ENCODE measurements around the gene ERVH48-1.
"Not testable (repeated sequence)": the region's sequence is repeated elsewhere in the genome, so short reads cannot be mapped to it uniquely, and the experiment has no call there.

ERVH48-1 gene

GRCh38 chr21:42887326-42887725, 38.1 kb downstream of the ERVH48-1 start:
- no peak for TF ChIP-seq CTCF (IDR thresholded peaks at IDR 0.05; ENCODE audit: low read depth, low read length)
- H3K4me3 ChIP-seq (ENCODE audit: low read depth, low read length): no peak overlapping the region
- in situ Hi-C loops (cut with HindIII; ENCODE audit: low sequenced_read_pairs): no loop called here
- no peak for DNase-seq (ENCODE audit: low read depth, low spot score)

- H3K4me3 ChIP-seq (ENCODE audit: low read depth, low read length): no peak overlapping the region
- no peak for DNase-seq (ENCODE audit: low read depth, low spot score)
- in situ Hi-C loops (cut with HindIII; ENCODE audit: low sequenced_read_pairs): no loop called here
- TF ChIP-seq CTCF (IDR thresholded peaks at IDR 0.05; ENCODE audit: low read depth, low read length): no peak
Observed at GRCh38 chr21:42883921-42884320, 41.5 kb downstream of the ERVH48-1 start.

GRCh38 chr21:42880352-42880751, 45.1 kb downstream of the ERVH48-1 start:
- no peak for TF ChIP-seq CTCF (IDR thresholded peaks at IDR 0.05; ENCODE audit: low read depth, low read length)
- in situ Hi-C loops (cut with HindIII; ENCODE audit: low sequenced_read_pairs): no loop called here
- H3K4me3 ChIP-seq (ENCODE audit: low read depth, low read length): peak overlapping the region; percentile 90
- no peak for DNase-seq (ENCODE audit: low read depth, low spot score)

DNA sequence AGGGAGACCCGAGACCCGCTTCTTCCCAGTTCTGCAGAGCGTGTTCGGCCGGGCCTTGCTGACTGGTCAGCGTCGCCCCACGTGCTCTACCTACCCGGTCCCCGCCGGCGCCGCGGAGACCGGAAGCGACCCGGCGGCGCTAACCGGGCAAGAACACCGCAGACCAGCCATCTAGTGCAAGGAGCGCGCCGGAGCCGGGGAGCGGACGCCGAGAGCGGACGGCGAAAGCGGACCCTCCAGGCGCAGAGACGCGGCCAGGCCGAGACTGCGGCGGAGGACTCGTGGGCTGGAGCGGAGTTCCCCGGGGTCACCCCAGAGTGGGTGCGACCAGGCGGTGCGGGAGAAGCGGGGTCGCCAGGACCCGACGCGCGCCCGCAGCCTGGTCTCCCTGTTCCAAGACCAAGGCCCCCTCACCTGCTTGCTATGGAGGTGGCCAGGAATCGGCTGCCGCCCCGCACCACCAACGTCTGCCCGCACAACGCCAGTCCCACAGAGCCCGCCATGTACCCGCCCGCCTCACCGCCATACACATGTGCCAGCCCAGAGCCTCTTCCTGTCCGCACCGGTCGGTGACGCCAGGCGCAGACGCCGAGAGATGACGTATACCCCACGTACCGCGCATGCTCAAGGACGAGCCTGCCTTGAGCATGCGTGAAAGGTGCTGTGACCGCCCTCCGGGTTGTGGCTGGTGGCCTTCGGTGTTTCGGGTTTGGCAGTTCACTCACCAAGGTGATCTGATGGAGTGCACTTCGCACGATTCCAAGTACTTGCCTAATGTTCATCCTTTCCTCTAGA, 46.2 kb downstream of the ERVH48-1 start, which contains the start of gene WDR4:
Gene WDR4 (minus strand): TSS at position 547 of the 795 bp plus-strand sequence. CDS start 44 bp downstream, at position 503.
- peak; percentile 99 for DNase-seq (ENCODE audit: low read depth, low spot score)
- TF ChIP-seq CTCF (IDR thresholded peaks at IDR 0.05; ENCODE audit: low read depth, low read length): no peak
- in situ Hi-C loops (cut with HindIII; ENCODE audit: low sequenced_read_pairs): no loop called here
- peak within 1 kb of the TSS; percentile 90 for H3K4me3 ChIP-seq (ENCODE audit: low read depth, low read length)

DNA sequence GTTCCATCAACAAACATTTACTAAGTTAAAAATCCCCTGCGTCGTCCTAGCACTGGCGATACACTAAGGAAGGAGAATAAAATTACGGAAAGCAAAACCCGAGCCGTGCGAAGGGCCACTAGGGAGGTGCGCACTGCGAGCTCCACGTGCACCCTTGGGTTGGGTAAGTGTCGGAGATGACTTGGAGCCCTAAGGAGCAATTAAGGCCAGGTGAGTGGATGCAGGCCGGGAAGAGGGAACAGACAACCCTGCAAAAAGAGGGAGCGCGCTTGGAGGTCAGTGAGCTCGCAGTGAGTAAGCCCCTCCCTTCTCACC, 46.8 kb downstream of the ERVH48-1 start:
- TF ChIP-seq CTCF (IDR thresholded peaks at IDR 0.05; ENCODE audit: low read depth, low read length): no peak
- no peak for DNase-seq (ENCODE audit: low read depth, low spot score)
- in situ Hi-C loops (cut with HindIII; ENCODE audit: low sequenced_read_pairs): no loop called here
- H3K4me3 ChIP-seq (ENCODE audit: low read depth, low read length): peak overlapping the region; percentile 90

DNA sequence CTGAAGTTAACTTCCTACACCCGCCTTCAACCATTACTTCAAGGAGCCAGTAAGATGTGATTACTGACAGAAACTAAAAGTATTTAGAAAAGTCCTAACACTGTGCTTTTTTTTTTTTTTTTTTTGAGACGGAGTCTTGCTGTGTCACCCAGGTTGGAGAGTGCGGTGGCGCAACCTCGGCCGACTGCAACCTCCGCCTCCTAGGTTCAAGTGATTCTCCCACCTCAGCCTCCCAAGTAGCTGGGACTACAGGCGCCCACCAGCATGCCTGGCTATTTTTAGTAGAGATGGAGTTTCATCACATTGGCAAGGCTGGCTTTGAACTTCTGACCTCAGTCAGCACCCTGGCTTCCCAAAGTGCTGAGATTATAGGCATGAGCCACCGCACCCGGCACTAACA, 49.6 kb downstream of the ERVH48-1 start:
- in situ Hi-C loops (cut with HindIII; ENCODE audit: low sequenced_read_pairs); DNase-seq (ENCODE audit: low read depth, low spot score); H3K4me3 ChIP-seq (ENCODE audit: low read depth, low read length): not testable (repeated sequence)

DNA sequence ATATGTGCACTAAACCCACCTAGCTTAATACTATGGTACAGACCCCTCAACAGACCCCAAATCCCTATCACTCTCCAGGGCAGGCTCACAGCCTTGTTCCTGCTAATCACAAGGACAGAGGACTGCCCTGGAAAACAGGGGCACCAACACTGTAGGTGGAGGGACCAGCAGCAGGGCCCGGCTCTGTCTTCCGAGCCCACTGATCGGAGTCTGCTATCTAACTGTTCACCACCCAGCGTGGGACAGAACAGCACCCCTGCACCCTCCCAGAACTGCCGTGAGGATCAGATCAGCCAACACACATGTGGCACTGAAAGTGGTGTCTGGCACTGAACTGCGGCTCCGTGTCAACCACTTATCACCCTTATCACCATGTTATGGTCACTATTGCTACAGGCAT, 52.3 kb downstream of the ERVH48-1 start:
- no peak for DNase-seq (ENCODE audit: low read depth, low spot score)
- no peak overlapping the region for H3K4me3 ChIP-seq (ENCODE audit: low read depth, low read length)
- no peak for TF ChIP-seq CTCF (IDR thresholded peaks at IDR 0.05; ENCODE audit: low read depth, low read length)
- in situ Hi-C loops (cut with HindIII; ENCODE audit: low sequenced_read_pairs): no loop called here
